ENCODE data around the gene ALPK1. TPM values are rescaled to one million over a fixed set of nuclear protein-coding genes. Genes with fewer than 3 reads are reported as not detected.
"Not testable (repeated sequence)": the region's sequence is repeated elsewhere in the genome, so short reads cannot be mapped to it uniquely, and the experiment has no call there.

Gene ALPK1
- total RNA-seq, 4 donors from 2014 or later: 14.8 to 43.8 (median 19.1) TPM

DNA sequence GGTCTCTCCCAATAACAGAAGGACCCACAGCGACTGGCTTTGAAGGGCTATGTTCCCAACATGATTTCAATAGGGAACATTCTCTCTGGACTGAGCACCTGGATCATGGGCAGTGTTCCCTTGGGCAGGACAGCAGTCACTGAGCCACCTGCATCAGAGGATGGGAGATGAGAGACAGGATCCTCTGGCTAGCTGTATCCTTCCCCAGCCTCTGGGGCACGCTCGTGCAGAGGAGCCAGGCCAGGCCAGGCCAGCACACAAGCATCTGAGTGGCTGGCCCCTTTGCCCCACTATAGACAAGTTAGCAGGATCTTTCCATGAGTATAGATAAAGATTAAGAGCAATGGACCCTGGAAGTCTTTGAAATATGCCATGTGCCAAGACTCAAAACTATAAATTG lies 152.5 kb downstream of the ALPK1 start:
- DNase-seq (ENCODE audit: low spot score) (no peak), ATAC-seq (ENCODE audit: low FRiP score) (no peak)
- TF ChIP-seq, protein P1, sequence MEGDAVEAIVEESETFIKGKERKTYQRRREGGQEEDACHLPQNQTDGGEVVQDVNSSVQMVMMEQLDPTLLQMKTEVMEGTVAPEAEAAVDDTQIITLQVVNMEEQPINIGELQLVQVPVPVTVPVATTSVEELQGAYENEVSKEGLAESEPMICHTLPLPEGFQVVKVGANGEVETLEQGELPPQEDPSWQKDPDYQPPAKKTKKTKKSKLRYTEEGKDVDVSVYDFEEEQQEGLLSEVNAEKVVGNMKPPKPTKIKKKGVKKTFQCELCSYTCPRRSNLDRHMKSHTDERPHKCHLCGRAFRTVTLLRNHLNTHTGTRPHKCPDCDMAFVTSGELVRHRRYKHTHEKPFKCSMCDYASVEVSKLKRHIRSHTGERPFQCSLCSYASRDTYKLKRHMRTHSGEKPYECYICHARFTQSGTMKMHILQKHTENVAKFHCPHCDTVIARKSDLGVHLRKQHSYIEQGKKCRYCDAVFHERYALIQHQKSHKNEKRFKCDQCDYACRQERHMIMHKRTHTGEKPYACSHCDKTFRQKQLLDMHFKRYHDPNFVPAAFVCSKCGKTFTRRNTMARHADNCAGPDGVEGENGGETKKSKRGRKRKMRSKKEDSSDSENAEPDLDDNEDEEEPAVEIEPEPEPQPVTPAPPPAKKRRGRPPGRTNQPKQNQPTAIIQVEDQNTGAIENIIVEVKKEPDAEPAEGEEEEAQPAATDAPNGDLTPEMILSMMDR (IDR thresholded peaks at IDR 0.05): no peak

DNA sequence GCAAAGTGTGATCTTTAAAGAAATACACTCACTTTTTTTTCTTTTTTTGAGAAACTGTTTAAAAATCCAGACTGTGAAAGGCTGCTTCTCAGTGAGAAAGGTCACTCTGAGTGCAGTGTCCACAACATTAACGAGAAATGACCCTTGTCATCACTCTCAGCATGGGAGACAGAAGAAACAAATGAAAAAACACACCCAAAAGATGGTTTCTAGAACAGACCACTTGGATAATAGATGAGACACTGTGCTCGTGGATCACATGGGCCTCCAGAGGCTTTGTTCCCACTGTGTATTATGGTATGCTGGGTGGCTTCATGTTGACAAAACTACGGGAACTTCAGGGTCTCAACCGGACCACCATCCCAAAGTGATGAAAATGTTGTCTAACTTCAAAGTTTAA lies 153.9 kb downstream of the ALPK1 start:
- ATAC-seq (ENCODE audit: low FRiP score) (no peak), DNase-seq (ENCODE audit: low spot score) (no peak)
- TF ChIP-seq, protein P1 (IDR thresholded peaks at IDR 0.05): no peak

DNA sequence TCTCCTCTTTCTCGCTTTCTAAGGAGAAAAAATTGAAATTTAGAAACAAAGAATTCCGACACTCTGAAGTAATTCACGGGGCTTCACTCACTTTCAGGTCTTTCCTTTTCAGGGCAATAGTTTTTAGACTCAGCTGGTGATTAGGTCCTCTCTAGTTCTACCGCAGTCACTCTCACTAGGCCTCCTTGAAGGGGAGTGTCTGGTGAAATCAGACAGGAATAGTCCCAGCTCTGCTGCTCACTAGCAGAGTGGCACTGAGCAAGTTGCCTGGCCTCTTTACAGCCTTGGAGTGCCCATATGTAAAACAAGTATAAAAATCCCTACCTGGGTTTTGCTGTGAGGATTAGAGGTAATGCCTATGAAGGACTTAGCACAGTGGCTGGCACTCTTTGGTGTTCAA lies 154.7 kb downstream of the ALPK1 start:
- DNase-seq (ENCODE audit: low spot score) (no peak), ATAC-seq (ENCODE audit: low FRiP score) (no peak)
- TF ChIP-seq, protein P1 (IDR thresholded peaks at IDR 0.05): no peak

DNA sequence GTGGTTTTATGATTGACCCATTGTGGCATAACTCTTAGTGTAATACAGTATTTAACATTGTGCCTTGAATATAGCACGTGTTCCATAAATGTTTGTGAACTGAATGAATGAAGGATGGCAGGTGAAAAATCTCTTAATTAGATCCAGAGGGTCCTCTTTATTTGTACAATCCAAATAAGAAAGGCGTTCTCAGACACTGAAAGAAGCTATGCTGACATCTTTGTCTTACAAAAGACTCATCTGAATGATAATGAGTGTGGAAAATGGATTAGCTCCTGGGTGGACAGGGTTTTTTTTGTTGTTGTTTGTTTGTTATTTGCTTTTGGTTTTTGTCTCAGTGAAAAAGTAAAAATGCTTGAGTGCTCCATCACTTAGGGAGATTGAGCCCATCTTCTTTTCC lies 156.2 kb downstream of the ALPK1 start:
- no peak for ATAC-seq (ENCODE audit: low FRiP score)
- DNase-seq (ENCODE audit: low spot score): no peak
- TF ChIP-seq, protein P1 (IDR thresholded peaks at IDR 0.05): no peak

DNA sequence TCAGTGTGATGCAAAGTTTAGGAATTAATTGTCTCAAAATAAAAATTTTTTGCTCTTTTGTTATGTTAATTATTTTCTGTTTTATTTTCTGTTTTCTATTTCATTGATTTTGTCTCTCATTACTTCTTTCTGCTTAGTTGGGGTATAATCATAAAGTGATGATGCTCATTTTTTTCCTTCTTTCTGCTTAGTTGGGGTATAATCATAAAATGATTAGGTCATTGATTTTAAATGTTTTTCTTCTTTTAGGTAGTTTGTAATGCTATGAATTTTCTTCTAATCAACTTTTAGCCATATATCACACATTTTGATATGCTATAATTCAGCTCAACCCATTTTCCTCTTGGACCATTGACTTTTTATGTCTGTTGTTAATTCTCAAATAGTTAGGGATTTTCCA lies 175.1 kb downstream of the ALPK1 start:
- no peak for ATAC-seq (ENCODE audit: low FRiP score)
- TF ChIP-seq, protein P1 (IDR thresholded peaks at IDR 0.05): no peak
- no peak for DNase-seq (ENCODE audit: low spot score)

DNA sequence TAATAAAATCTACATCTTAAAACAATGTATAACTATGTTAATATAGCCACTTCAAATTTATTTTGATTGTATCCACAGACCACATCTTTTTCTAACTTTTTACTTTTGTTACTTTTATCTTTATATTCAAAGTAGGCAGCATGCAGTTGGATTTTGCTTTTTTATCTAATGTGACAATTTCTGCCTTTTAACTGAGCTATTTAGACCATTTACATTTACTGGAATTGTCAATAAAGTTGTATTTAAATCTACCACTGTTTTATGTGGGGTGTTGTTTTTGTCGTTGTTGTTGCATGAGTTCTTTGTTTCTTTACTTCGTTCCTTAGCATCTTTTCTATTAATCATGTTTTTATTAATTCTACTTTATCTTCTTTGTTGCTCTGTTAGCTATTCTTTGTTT lies 176.8 kb downstream of the ALPK1 start:
- ATAC-seq (ENCODE audit: low FRiP score) (no peak), DNase-seq (ENCODE audit: low spot score) (no peak)
- TF ChIP-seq, protein P1 (IDR thresholded peaks at IDR 0.05): no peak

DNA sequence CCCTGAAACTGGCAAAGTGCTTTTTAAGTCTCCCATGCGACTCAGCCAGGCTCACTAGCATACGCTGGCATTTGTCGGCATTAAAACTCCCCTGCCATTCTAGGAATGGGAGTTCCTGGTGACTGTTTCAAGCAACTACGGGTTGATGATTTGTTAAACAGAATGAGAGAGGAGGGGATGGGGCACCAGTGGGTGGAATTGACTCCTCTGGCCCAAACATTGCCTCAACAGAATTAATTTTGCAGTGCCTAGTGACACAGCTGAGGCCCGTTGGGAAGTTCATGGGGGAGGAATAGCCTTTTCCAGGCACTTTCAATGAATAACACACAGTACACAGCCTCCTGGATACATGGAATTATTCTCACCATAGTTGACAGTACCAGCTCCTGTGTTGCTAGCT lies 188.8 kb downstream of the ALPK1 start:
- ATAC-seq (ENCODE audit: low FRiP score) (no peak), DNase-seq (ENCODE audit: low spot score) (no peak)

DNA sequence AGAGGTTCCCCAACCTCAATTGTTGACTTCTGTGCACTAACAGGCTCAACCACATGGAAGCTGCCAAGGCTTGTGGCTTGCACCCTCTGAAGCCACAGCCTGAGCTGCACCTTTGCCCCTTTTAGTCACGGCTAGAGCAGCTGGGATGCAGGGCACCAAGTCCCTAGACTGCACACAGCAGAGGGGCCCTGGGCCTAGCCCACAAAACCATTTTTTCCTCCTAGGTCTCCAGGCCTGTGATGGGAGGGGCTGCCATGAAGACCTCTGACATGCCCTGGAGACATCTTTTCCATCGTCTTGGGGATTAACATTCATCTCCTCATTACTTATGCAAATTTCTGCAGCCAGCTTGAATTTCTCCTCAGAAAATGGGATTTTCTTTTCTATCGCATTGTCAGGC lies 193.6 kb downstream of the ALPK1 start:
- ATAC-seq (ENCODE audit: low FRiP score); DNase-seq (ENCODE audit: low spot score): not testable (repeated sequence)

More for the DNA sequence above, 188.8 kb downstream of the ALPK1 start:
- TF ChIP-seq, protein P1 (IDR thresholded peaks at IDR 0.05): no peak
